GM12878 (cell line): Measurements from ENCODE around the gene MTF1. TPM values are rescaled to one million over a fixed set of nuclear protein-coding genes. Genes with fewer than 3 reads are reported as not detected.
A peak's percentile ranks its signal among the peaks of the same experiment; 100 is the strongest.

Source experiments
- ATAC-seq: fragments of 200-7000 bp; cut with Tn5 transposase; 3 replicates; pipeline ENCODE4 v1.9.1; 2020; ENCODE audit warnings: mild to moderate bottlenecking, moderate library complexity
- BruUV-seq: library from RNA; stranded (reverse); fragments of 400-500 nt; replicated peaks from 2 replicates; lab custom pipeline; 2021; lab: Mats Ljungman, UMichigan
- CTCF ChIA-PET: fragments of 300-600 bp; sonication (Branson Sonifier 250); formaldehyde crosslinking; extraction: SDS; loops from one replicate; lab custom pipeline; 2021; ENCODE audit warnings: inconsistent platforms; lab: Yijun Ruan, JAX
- POLR2A ChIA-PET: fragments of 350-600 bp; formaldehyde crosslinking; extraction: SDS; loops from one replicate; lab custom pipeline; 2021; ENCODE audit warnings: inconsistent platforms; lab: Charles Lee
- RAD21 ChIA-PET: fragments of 300-600 bp; sonication (Branson Sonifier 250); formaldehyde crosslinking; loops from one replicate; lab custom pipeline; 2023; ENCODE audit warnings: antibody characterized with exemption; ENCODE audit not compliant: unreplicated experiment; lab: Charles Lee
- SMC1A ChIA-PET: fragments of 300-600 bp; sonication (Branson Sonifier 250); formaldehyde crosslinking; loops from one replicate; lab custom pipeline; 2023; ENCODE audit not compliant: unreplicated experiment, uncharacterized antibody; lab: Charles Lee
- DNase-seq: peaks from one replicate; pipeline ENCODE4 v3.0.0-alpha.2; 2011; ENCODE audit warnings: low read depth, low spot score
- FAIRE-seq: peaks from 3 replicates; lab custom pipeline; 2011; peaks lifted over from hg19 to GRCh38; lab: Jason Lieb, UNC
- H2AFZ ChIP-seq: 2 replicates; pipeline ENCODE4 v1.6.0; 2011; ENCODE audit warnings: low read depth, low read length, control low read depth; ENCODE audit not compliant: control insufficient read depth
- H3K27ac ChIP-seq: 2 replicates; pipeline ENCODE4 v1.5.1; 2011; ENCODE audit warnings: control low read depth; ENCODE audit not compliant: control insufficient read depth, insufficient read depth
- H3K27me3 ChIP-seq, 2 experiments: replicated peaks in 1 of 2; 2 replicates each; pipeline versions ENCODE4 v1.6.0 to v1.6.1; 2011; ENCODE audit warnings: low read length in 1 of 2; ENCODE audit not compliant: control insufficient read depth in 2 of 2, insufficient read depth in 2 of 2
- H3K36me3 ChIP-seq, 2 experiments: 2 replicates each; pipeline ENCODE4 v1.5.1; 2011; ENCODE audit warnings: low read length in 1 of 2; ENCODE audit not compliant: control insufficient read depth in 2 of 2, insufficient read depth in 2 of 2
- H3K4me1 ChIP-seq: 2 replicates; pipeline ENCODE4 v1.6.1; 2011; ENCODE audit warnings: mild to moderate bottlenecking, low read length, moderate library complexity, mixed read lengths; ENCODE audit not compliant: control insufficient read depth, insufficient read depth
- H3K4me2 ChIP-seq: 2 replicates; pipeline ENCODE4 v1.6.0; 2011; ENCODE audit warnings: control low read depth; ENCODE audit not compliant: control insufficient read depth, insufficient read depth
- H3K4me3 ChIP-seq: fragments of 200-600 bp; sonication (generic); 2 replicates; pipeline ENCODE4 v1.5.1; 2016
- H3K79me2 ChIP-seq: 2 replicates; pipeline ENCODE4 v1.6.0; 2011; ENCODE audit warnings: low read length; ENCODE audit not compliant: control insufficient read depth, insufficient read depth
- H3K9ac ChIP-seq: 2 replicates; pipeline ENCODE4 v1.8.0; 2011; ENCODE audit warnings: low read length, control low read depth, mixed read lengths; ENCODE audit not compliant: control insufficient read depth, insufficient read depth
- H3K9me3 ChIP-seq: replicated peaks from 3 replicates; pipeline ENCODE4 v1.5.1; 2011; ENCODE audit warnings: mild to moderate bottlenecking, low read length; ENCODE audit not compliant: control insufficient read depth, insufficient read depth
- H4K20me1 ChIP-seq: 2 replicates; pipeline ENCODE4 v1.6.0; 2011; ENCODE audit not compliant: control insufficient read depth, insufficient read depth
- SPI1 ChIP-seq: IDR thresholded peaks from 2 replicates; pipeline ENCODE4 v1.6.1; 2011; ENCODE audit warnings: low read depth, mild to moderate bottlenecking, low read length, moderate library complexity, borderline replicate concordance; ENCODE audit not compliant: insufficient read depth
- SRF ChIP-seq, 2 experiments: IDR thresholded peaks; 2 replicates each; pipeline ENCODE4 v1.6.1; 2011; ENCODE audit warnings: low read depth in 2 of 2, low read length in 2 of 2, mild to moderate bottlenecking in 1 of 2, moderate library complexity in 1 of 2
- ZBED1 ChIP-seq: IDR thresholded peaks from 2 replicates; pipeline ENCODE4 v1.6.1; 2016; ENCODE audit warnings: borderline replicate concordance
- ZBTB11 ChIP-seq: fragments of 450-650 bp; formaldehyde crosslinking; IDR thresholded peaks from 2 replicates; pipeline ENCODE4 v1.5.0; 2022; ENCODE audit warnings: mild to moderate bottlenecking, missing genetic modification characterization
- WGBS: methylation state at CpG from one replicate; pipeline ENCODE4 v1.1.6; 2016; ENCODE audit warnings: low lambda C conversion rate; ENCODE audit not compliant: insufficient replicate concordance, insufficient coverage; ENCODE audit errors: missing lambda C conversion rate; 5-methylcytosine and 5-hydroxymethylcytosine counted together
- in situ Hi-C: fragments of 300-500 bp; cut with MboI; formaldehyde crosslinking; loops from 9 replicates; pipeline ENCODE4 v1.14.3; 2018; ENCODE audit warnings: mixed read lengths
- intact Hi-C: fragments of 100-400 bp; cut with micrococcal nuclease; formaldehyde crosslinking; loops from one replicate; pipeline ENCODE4 v1.14.2; 2022; ENCODE audit not compliant: unreplicated experiment
- polyA plus RNA-seq, 11 experiments: library from polyadenylated mRNA; depleted of rRNA in 4 of 11; unstranded in 6 of 11; stranded (reverse) in 5 of 11; fragments of >200 nt; fragmentation: Nextera tagmentation in 4 of 11; fragmentation: Illumina TruSeq in 1 of 11; extraction: Ambion mirVana in 4 of 11; extraction: Trizol in 1 of 11; gene quantifications; 1 replicate in 1 of 11; 2 replicates in 10 of 11; pipeline versions ENCODE4 v1.2.1 to v1.2.3, GENCODE V29; 2011 to 2016; ENCODE audit warnings: inconsistent platforms in 2 of 11, missing spikeins in 2 of 11, low read depth in 1 of 11
- total RNA-seq, 4 experiments: library from RNA; depleted of rRNA in 3 of 4; stranded (reverse); fragments of >200 nt in 3 of 4; fragmentation: Illumina TruSeq in 1 of 4; extraction: Trizol in 1 of 4; gene quantifications; 2 replicates each; pipeline versions ENCODE4 v1.2.1 to v1.2.3, GENCODE V29; 2013 to 2021
- TF ChIP-seq, protein P1 (sequence below): fragments of 450-650 bp; IDR thresholded peaks from 2 replicates; pipeline ENCODE4 v1.6.1; 2016; ENCODE audit warnings: mild to moderate bottlenecking

The MTF1 gene
- total and polyA plus RNA-seq, 10 of the 15 experiments (the other 5 are each of a cell fraction or from before 2014, with no cell fraction given), result 2.2 to 20.4 (median 6.7) TPM

DNA sequence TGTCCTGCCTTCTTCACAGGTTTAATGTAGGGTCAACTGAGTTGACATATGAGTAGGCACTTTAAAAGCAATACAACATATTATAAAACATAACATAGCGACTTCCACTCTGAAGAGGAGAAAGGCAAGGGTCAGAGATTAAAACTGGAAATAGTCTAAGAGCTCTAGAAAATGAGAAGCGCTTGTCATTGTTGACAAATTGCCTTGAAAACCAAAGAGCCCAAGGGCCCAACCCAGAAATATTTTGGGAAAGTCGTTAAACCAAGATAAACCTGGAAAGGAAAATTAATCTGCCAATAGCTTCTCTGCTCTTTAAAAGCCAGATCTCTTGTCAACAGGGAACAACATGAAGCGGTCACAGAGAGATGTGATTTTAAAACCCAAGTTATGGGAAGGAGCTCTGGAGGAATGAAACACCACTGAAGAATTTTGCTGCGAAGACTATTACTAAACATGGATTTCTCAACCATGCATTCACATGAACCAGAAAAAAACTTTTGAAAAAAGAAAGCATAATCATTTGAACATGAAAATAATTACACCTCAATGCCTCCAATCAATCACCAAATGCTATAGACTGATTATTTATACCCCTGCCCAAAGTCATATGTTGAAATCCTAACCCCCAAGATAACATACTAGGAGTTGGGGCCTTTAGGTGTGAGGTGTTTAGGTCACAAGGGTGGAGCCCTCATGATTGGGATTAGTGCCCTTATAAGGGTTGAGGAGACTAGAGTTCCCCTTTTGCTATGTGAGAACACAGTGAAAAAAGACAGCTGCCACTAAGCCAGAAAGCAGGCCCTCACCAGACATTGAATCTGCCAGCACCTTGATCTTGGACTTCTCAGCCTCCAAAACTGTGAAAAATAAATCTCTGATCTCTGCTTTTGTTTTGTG lies 33.0 kb upstream of the MTF1 start:
- H3K4me3 ChIP-seq, result no peak overlapping the region
- H3K4me2 ChIP-seq, result no peak overlapping the region
- ATAC-seq, result peak; percentile 58
- H3K36me3 ChIP-seq, result peaks cover 5 to 16% of the 10 kb centered on the region in 2 experiments
- WGBS, result 79% methylated on average over 5 of the region's 5 CpGs
- no peaks in the 10 kb centered on the region for H3K4me1 ChIP-seq
- peaks cover 5% of the 10 kb centered on the region for H3K79me2 ChIP-seq
- intact Hi-C loops, result no loop called here
- no peak overlapping the region for H3K9ac ChIP-seq
- H3K27ac ChIP-seq, result no peak overlapping the region
- no peak for DNase-seq
- BruUV-seq, result no TSS peak
- no peak for TF ChIP-seq ZBED1
- TF ChIP-seq, protein P1, sequence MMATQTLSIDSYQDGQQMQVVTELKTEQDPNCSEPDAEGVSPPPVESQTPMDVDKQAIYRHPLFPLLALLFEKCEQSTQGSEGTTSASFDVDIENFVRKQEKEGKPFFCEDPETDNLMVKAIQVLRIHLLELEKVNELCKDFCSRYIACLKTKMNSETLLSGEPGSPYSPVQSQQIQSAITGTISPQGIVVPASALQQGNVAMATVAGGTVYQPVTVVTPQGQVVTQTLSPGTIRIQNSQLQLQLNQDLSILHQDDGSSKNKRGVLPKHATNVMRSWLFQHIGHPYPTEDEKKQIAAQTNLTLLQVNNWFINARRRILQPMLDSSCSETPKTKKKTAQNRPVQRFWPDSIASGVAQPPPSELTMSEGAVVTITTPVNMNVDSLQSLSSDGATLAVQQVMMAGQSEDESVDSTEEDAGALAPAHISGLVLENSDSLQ, result no peak
- peak in 1 of 2 experiments; percentile 17; a peak in 1 of 4 replicates for TF ChIP-seq SRF (IDR thresholded peaks at IDR 0.05; ENCODE audit: low read depth in 2 of 2, low read length in 2 of 2)
- TF ChIP-seq SPI1, result peak; percentile 32; the same call in 1 of the 2 replicates
- no peak for TF ChIP-seq ZBTB11
- no peaks in the 10 kb centered on the region for H4K20me1 ChIP-seq
- no peak overlapping the region for H2AFZ ChIP-seq
- no peak for FAIRE-seq
- no peaks in the 10 kb centered on the region for H3K27me3 ChIP-seq
- CTCF ChIA-PET, result interaction anchor here (0.5 to 3.1 kb wide), 15 partner anchors 9 to 141 kb away, joined by 3 to 17 read pairs (median 4); partner anchors contain the start of gene SF3A3
- H3K9me3 ChIP-seq, result no peaks in the 10 kb centered on the region; the same call in 2 of the 3 replicates
- POLR2A ChIA-PET, result interaction anchor here (0.6 to 1.7 kb wide), 3 partner anchors 35 to 1281 kb away, joined by 3 to 9 read pairs (median 4); no protein-coding TSS in a partner anchor
- RAD21 ChIA-PET, result interaction anchor here (0.9 to 1.8 kb wide), 6 partner anchors 9 to 136 kb away, joined by 3 to 10 read pairs (median 4); no protein-coding TSS in a partner anchor
- in situ Hi-C loops, result loop anchor here (5.0 to 25.0 kb wide), 2 partner anchors 75 to 945 kb away; no protein-coding TSS in a partner anchor
- SMC1A ChIA-PET, result interaction anchor here (1.1 to 2.8 kb wide), 12 partner anchors 10 to 129 kb away, joined by 3 to 11 read pairs (median 6); partner anchors contain the start of genes INPP5B and YRDC
